Stimulated activated CD4-positive, alpha-beta T cell treated with anti-CD3 and anti-CD28 coated beads, Interleukin-15, amount 100 ng/mL, for 24 hours (primary cell): ENCODE measurements around the gene MRPL21.
"Not testable (repeated sequence)": the region's sequence is repeated elsewhere in the genome, so short reads cannot be mapped to it uniquely, and the experiment has no call there.

Experiments used
- DNase-seq: peaks from one replicate; pipeline ENCODE4 v3.0.0-alpha.2; 2020

Gene MRPL21

DNA sequence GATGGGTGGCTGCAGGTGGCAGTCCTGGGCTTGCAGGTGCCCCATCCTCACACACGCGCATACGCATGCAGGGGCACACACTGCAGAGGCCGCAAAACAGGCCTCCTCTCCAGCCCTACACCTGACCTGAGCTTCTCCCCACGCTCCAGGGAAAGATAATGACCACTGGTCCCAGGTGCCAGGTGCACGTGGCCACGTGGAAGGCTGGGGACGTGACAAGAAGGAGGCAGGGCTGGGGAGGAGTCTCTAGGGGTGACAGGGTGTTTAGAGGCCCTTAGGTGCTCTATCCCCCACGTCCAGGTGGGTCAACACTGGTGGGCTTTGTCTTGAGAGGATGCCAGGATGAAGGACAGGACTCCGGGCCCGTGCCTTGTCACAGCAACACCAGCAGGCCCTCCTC, 38.4 kb downstream of the MRPL21 start:
- DNase-seq: no peak

DNA sequence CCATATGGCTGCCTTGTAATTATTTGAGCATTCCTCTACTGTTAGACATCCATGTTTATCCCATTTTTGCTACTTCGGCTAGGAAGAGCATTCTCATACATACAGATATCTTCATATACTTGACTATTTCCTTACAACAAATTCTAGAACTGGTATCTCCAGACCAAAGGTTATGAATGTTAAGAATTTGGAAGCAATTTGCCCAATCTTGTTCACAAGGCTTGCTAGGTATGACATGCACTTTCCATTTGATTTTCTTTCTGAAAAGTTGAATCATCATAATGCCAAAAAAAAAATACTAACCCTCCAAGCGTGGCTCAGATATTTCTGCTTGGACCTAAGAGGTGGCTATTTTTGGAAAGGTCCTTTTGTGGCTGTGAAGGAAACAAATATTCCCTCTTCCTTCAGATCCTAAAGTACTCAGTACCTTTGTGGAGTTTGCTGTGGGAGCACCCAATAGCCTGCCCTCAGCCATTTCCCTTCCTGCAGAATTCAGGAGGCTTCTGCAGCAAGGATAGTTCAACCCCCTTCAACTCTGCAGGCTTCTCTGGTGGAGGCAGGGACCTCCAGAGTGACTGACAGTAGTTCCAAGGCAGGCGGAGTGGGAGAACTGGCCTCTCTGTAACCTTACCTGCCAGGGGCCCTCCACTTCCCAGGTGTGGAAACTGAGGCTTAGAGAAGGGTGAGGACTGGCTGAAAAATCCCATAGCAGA, 39.9 kb downstream of the MRPL21 start:
- no peak for DNase-seq

DNA sequence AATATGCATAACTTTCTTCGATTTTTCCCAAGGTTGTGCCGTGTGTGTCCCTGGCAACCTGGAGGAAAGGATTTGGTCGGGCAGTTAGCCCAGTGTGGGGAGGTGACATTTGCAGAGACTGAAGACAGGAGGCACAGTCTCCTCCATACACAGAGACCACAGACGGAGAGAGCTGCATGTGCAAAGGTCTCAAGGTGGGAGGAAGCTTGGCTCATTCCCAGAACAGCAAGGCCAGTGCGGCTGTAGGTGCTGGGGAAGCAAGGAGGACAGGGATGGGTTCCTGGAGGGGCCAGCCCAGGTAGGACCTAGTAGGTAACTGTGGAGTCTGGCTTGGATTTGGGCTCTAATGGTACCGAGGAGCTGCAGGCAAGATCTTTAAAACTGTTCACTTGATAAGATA, 41.2 kb downstream of the MRPL21 start:
- no peak for DNase-seq

DNA sequence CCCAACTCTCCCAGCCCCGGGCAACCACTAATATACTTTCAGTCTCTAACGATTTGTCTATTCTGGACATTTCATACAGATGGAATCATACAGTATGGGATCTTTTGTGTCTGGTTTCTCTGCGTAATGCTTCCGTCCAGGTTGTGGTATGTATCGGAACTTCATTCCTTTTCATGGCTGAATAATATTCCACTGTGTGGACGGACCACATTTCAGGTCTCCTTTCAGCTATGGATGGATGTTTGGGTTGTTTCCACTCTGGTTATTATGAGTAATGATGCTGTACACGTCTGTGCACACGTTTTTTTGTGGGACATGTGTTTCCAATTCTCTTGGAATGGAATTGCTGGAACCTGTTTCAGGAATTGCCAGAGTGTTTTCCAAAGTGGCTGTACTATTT, 44.5 kb downstream of the MRPL21 start:
- no peak for DNase-seq

DNA sequence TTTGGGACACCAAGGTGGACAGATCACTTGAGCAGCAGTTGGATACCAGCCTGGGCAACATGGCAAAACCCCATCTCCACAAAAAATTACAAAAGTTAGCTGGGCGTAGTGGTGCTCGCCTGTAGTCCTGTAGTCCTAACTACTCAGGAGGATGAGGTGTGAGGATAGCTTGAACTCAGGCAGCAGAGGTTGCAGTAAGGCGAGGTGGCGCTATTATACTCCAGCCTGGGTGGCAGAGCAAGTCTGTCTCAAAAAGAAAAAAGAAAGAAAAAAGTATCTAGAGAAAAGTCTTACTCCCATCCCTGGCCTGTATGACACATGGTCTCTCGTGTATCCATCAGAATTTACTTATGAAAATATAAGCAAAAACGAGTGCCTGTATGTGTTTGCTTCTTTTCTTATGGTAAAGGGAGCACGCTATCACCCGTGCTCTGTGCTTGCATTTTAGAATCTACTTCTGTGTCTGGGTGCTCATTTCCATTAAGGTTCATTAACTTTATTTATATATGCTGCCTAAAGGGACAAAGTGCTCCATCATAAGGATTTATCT, 46.5 kb downstream of the MRPL21 start:
- no peak for DNase-seq

DNA sequence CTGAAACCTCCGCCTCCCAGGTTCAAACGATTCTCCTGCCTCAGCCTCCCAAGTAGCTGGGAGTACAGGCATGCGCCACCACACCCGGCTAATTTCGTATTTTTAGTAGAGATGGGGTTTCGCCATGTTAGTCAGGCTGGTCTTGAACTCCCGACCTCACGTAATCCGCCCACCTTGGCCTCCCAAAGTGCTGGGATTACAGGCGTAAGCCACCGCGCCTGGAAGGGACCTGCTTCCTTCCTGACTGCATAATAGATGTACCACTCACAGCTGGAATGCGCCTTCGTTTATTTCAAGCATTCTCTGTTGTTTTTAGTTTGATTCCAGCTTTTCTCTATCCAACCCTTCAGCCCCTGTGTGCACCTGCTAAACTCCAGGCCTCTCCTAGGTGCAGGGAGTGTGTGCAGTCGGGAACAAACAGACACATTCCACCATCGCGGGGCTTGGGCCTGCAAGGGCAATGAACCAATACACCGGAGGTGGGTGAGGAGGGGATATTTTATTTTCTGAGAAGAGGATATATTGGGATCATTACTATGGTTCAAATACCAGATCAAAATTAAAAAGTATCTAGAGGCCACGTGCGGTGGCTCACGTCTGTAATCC, 47.1 kb downstream of the MRPL21 start:
- DNase-seq: not testable (repeated sequence)

DNA sequence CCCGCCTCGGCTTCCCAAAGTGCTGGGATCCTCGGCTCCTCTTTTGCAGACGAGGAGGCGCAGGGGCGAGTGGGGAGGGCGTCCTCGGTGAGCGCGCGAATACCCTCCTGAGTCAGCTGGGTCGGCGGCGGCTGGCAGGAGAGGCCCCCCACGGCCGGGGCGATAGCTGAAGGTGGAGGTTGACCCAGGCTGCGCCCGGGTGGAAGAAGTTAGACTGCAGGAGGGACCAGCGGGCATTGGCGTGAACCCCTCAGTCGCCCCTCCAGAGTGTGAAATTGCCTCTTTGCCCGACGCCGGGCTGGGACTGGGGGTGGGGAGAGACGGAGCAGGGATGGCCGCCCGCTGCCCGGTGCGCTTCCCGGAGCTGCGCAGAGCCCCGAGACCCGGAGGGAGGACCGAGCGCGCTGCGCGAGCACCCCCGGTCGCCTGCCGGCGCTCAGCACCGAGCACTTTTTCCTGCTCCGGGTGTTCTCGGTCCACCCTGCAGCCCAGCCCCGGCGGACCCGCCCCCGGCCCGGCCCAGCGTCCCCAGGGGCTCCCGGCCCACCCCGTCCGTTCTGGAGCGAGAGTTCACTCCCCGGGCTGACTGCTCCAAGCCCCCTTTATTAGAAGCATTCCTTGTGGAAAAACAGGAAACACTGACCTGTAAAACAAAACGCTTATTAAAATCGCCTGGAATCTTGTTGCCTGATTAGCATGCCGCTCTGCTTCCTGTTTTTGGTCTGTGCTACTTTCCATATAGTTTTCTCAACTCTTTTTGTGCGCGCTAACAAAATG, 48.2 kb downstream of the MRPL21 start:
- DNase-seq: peak; percentile 31

DNA sequence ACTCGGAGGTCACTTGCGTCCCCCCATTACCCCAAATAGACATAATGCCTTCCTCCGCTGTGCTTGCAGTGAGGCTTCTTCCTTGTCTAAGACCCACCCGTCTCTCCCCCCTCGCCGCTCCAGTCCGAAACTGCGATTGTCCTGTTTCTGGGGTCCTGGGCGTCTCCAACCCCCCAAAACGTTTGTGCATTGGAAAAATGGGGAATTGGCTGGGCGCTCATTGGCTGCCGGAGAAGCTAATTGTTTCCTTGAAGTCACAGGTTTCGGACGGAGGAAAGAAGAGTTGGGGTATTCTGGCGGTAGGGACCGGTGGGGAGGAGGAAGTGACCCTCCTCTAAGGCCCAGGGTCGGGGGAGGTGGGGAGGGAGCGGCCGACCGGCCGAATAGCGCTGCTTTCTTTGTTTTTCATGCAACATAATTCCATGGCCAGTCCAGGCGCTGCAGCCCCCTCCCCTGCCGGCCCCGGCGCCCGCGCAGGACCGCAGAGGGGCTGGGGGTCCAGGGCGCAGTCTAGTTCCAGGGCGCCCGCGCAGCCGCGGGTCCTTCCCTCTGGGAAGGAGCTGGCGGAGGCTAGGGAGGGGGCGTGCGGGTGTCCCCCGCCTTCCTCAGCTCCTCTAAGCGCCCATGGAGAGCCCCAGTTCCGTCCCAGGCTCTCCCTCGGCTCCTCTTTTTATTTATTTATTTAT, 49.2 kb downstream of the MRPL21 start:
- no peak for DNase-seq

DNA sequence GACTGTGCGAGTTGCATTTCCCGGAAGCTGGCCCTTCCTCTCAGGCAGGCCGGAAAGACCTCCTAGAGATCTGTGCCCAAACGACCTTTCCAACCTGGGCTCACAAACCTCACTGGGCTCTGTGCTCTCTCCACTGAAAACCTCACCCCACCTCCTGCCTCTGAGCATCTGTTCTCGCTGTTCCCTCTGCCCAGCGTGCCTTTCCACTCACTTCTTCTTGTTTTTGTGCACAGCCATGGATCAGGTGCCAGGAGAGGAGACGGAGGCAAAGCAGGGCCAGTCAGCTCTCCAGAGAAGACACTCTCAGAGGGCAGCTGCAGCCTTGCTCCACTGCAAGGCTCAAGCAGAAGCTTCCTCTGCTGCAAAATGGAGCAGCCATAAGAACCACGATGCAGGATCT, 51.0 kb downstream of the MRPL21 start:
- DNase-seq: no peak

DNA sequence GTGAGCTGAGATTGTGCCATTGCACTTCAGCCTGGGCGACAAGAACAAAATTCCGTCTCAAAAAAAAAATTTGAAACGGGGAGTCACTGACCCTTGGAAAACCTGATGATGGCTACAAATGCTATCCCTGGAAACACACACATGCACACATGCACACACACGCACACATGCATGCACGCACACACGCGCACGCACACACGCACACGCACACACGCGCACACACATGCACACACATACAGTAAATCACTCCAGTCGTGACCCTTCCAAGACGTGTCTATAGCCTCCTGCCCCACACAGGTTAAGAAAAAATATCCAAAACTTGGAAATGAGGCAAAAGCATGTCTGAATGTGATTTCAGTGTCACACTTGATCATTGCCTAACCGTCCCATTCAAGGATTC, 55.2 kb downstream of the MRPL21 start:
- DNase-seq: no peak

DNA sequence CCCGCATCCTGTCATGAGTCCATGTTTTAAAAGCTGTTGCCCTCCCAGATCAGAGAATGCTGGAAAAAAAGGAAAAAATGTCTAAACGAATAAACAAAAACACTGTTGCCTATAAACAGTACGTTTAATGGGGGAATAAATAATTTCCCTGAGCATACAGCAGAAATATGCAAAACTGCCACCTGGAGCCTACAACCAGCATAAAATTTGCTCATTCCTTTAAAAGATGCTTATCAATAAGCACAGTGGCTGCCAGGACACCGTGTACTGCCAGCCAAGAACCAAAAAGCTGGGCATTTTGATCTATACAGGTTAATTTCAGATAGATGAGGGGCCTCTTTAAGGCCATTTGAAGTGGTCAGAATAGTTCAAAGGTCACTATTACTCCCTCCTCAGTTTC, 56.2 kb downstream of the MRPL21 start:
- DNase-seq: no peak

DNA sequence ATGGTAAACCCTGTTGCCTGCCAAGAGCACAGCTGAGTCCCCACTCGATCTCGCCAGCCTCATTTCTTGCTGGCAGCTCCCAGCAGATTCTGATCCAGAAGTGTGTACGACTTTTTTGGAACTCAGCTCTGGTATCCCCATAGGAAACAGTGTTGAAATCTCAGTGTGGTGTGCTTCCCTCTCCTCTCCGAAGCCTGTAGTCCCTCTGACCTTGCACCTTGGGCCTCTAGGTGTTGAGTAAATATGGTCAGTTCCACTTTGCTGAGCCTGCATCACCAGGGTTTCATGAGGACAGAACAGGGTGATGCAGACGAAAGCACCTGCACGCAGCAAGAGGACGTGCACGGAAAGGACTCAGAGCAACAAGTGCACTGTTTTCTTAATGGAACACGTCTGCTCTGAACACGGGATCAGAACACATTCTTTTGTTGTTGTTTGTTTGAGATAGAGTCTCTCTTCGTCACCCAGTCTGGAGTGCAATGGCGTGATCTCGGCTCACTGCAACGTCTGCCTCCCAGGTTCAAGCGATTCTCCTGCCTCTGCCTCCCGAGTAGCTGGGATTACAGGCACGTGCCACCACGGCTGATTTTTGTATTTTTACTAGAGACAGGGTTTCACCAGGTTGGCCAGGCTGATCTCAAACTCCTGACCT, 58.2 kb downstream of the MRPL21 start:
- DNase-seq: no peak

DNA sequence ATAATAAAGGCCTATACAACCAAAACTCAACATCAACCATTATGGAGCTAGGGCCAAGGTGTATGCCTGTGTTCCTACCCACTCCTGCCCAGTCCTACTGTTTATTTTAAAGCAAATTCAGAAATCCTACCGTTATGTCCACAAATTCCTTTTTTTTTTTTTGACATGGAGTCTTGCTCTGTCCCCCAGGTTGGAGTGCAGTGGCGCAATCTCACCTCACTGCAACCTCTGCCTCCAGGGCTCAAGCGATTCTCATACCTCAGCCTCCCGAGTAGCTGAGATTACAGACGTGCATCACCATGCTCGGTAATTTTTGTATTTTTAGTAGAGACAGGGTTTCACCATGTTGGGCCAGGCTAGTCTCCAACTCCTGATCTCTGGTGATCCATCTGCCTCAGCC, 58.8 kb downstream of the MRPL21 start:
- no peak for DNase-seq

DNA sequence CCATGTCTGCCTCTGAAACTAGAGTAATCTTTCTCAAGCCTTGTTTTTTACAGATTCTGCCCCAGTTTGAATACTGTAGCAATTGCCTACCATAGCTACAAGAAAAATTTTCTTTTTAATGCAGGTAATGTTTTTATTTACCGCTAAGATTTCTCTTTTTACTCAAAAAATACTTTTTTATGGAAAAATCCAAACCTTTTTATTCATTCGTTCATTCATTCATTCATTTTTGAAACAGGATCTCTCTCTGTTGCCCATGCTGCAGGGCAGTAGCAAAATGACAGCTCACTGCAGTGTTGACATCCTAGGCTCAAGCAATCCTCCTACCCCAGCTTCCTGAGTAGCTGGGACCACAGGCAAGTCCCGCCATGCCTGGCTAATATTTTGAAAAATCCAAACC, 59.3 kb downstream of the MRPL21 start:
- no peak for DNase-seq

DNA sequence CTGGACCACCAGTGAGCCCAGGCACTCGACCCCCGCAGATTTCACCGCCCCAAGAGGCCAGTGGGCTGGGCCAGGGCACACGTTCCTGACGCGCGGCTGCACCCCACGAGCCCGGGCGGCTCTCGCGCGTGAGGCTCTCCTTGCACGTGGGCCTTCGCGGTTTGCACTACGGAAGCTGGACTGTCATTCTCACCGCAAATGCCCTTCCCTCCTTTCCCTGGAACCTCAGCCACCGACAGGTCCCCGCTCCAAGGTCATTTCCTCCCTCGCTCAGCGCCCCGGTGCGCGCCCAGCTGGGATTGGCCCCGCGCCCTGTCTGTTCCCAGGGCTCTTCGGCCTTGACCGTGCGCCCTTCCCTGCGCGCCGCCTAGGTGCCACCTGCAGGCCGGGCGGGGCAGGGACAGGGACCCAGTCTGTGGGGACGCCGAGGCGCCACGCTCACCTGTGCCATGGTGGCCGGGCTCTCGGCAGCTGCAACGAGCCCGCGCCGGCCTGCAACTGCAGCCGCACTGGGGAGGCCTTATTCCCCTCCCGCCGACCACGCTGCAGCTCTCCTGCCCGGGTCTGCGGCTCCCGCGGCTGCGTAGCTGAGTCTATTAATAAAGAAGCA, 59.8 kb downstream of the MRPL21 start:
- DNase-seq: peak; percentile 85

DNA sequence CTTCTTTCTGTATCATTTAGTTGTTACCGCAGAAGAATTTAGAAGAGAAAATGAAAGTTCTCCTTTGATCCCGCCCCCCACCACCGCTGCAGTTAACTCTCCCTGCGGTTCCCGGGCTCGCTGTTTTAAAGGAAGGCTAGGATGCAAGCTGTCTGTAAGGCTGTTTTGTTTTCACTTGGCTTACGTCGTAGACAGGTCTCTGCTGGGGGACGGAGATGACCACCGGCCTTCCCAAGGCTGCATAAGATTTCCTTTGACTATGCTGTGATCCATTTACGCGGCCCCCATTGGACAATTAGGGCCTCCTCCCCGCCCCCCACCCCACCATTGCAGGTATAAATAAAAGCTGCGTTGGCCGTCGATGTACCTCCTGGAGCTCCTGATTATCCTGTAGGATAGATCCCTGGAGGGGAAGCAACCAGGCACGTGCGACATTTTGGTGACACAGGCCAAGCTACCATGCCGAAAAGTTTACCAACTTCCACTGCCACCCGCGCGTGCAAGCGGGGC, 60.5 kb downstream of the MRPL21 start:
- DNase-seq: peak; percentile 70

DNA sequence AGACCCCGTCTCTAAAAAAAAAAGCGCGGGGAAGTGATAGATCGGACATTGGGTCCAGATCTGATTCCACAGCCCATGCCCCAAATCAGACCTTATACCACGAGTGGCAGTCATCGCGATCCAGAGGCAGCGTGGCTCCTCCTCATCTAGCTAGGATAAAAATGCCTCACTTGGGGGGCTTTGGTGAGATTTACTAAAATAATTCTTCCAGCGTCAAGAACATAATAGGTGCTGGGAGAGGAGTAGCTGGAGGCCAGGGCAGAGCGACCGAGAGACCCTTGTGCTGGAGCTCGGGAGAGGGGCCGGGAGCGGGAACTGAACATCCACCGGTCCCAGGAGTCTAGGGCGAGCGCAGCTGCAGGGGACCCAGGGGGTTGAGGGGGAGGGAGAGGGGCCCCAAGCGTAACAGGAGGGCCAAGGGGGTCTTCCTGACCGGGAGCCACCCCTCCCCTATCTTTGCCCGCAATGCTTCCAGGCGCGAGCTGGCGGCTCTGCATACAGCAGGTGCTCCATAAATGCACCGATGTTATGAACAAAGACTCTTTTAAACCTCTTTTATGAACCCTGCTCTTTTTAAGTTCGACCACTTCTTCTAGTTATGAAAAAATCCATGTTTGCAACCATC, 61.1 kb downstream of the MRPL21 start:
- DNase-seq: no peak

DNA sequence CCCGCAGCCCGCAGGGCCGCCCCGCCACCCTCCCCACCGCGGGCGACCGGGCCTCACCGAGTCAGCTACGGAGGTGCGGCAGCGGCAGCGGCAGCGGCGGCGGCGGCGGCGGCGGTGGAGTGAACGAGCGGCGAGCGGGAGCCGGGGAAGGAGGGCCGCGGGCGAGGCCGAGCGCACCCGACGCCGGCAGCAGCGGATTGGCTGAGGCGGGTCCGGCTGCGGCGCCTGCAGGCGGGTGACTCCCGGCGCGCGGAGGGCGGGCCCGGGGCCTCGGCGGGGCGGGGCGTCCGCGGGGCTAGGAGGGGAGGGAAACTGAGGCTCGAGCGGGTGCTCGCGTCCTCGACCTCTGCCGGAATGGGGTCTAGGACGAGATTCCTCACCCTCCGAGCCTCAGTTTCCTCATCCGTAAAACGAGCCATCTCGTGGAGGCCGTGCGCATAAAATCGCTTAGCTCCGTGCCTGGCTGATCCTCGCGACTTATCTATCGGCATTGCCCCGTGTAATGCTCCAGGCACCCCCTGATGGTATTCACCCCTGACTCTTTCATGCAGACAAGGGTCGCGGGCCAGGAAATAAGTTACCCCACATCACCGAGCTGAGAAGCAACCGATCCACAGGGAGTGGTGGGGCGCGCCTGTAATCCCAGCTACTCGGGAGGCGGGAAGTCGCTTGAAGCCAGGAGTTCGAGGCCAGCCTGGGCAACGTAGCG, 61.8 kb downstream of the MRPL21 start, which contains the start of gene CPT1A:
Gene CPT1A, minus strand, starts transcription at position 199 of the 709 bp plus-strand sequence. CDS start 26,442 bp downstream, outside the sequence.
- peak; percentile 81 for DNase-seq
